ENCODE measurements around the gene ZBTB44.
"Not testable (repeated sequence)": the region's sequence is repeated elsewhere in the genome, so short reads cannot be mapped to it uniquely, and the experiment has no call there.

DNA sequence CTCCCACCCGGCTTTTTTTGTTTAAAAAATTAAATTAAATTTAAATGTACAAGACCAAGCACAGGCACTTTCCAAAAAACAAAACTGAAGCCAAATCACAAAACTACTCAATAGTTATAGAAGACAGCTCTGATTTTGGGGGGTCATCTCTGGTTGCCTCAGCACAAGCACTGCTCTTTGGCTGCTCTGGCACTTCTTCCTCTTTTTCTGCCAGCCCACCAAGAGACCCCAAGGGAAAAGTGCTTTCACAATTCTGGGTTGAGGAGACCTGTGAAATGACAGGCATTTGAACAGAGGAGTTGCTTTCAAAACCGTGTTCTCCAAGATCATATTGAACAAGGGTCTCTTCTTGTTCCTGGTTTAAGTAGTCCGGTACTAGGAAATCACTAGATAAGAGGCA lies 80.8 kb downstream of the ZBTB44 start:
- not testable (repeated sequence) for TF ChIP-seq POLR2AphosphoS5, IRF3 (IDR thresholded peaks at IDR 0.05; ENCODE audit: low read depth, low read length)

All from SK-N-SH (cell line).